IMR-90 (cell line): Measurements from ENCODE around the gene PRIMA1. TPM values are rescaled to one million over a fixed set of nuclear protein-coding genes. Genes with fewer than 3 reads are reported as not detected.

Experiments
- ATAC-seq: fragments of 200-7000 bp; cut with Tn5 transposase; 2 replicates; pipeline ENCODE4 v1.9.1; 2020; ENCODE audit warnings: low read depth, mild to moderate bottlenecking, moderate library complexity
- BruUV-seq: library from RNA; stranded (reverse); fragments of 400-500 nt; replicated peaks from 2 replicates; lab custom pipeline; 2021; lab: Mats Ljungman, UMichigan
- CTCF ChIA-PET: fragments of 300-600 bp; formaldehyde crosslinking; extraction: SDS; loops from one replicate; lab custom pipeline; 2021; ENCODE audit warnings: antibody characterized with exemption; lab: Yijun Ruan, JAX
- POLR2A ChIA-PET: fragments of 300-600 bp; sonication (Branson Sonifier 250); formaldehyde crosslinking; loops from one replicate; lab custom pipeline; 2022; ENCODE audit warnings: antibody characterized with exemption; ENCODE audit not compliant: unreplicated experiment; lab: Charles Lee
- DNase-seq: peaks from one replicate; pipeline ENCODE4 v3.0.0; 2013
- H2AFZ ChIP-seq: replicated peaks from 2 replicates; pipeline ENCODE3; 2013; ENCODE audit warnings: low read length, mild to moderate bottlenecking; ENCODE audit not compliant: poor library complexity
- H2AK5ac ChIP-seq: 2 replicates; pipeline ENCODE4 v1.6.1; 2013; ENCODE audit warnings: low read depth, low read length, inconsistent platforms
- H2AK9ac ChIP-seq: replicated peaks from 2 replicates; pipeline ENCODE3; 2013; ENCODE audit warnings: mild to moderate bottlenecking, low read depth, low read length, moderate library complexity; ENCODE audit not compliant: poor library complexity
- H2BK120ac ChIP-seq: 2 replicates; pipeline ENCODE4 v1.6.1; 2013; ENCODE audit warnings: low read depth, low read length, inconsistent platforms
- H2BK15ac ChIP-seq: 3 replicates; pipeline ENCODE4 v1.6.1; 2013; ENCODE audit warnings: low read depth, low read length, inconsistent platforms
- H2BK20ac ChIP-seq: 2 replicates; pipeline ENCODE4 v1.6.1; 2013; ENCODE audit warnings: low read depth, mild to moderate bottlenecking, inconsistent platforms, low read length, moderate library complexity
- H2BK5ac ChIP-seq: 2 replicates; pipeline ENCODE4 v1.6.1; 2013; ENCODE audit warnings: mild to moderate bottlenecking, low read depth, low read length, inconsistent platforms; ENCODE audit not compliant: poor library complexity, severe bottlenecking
- H3K14ac ChIP-seq: replicated peaks from 2 replicates; pipeline ENCODE4 v1.6.1; 2013; ENCODE audit warnings: low read depth, low read length, inconsistent platforms
- H3K18ac ChIP-seq: 2 replicates; pipeline ENCODE4 v1.6.1; 2013; ENCODE audit warnings: low read depth, low read length, control low read depth
- H3K23ac ChIP-seq: 2 replicates; pipeline ENCODE4 v1.6.1; 2013; ENCODE audit warnings: low read depth, low read length, inconsistent platforms
- H3K27ac ChIP-seq: 2 replicates; pipeline ENCODE4 v1.5.1; 2013; ENCODE audit warnings: mild to moderate bottlenecking, control low read depth, low read length; ENCODE audit not compliant: insufficient read depth
- H3K27me3 ChIP-seq: 2 replicates; pipeline ENCODE4 v1.6.1; 2013; ENCODE audit warnings: low read length; ENCODE audit not compliant: control insufficient read depth, insufficient read depth
- H3K36me3 ChIP-seq: 2 replicates; pipeline ENCODE4 v1.6.1; 2013; ENCODE audit warnings: low read length, mixed read lengths; ENCODE audit not compliant: control insufficient read depth, insufficient read depth
- H3K4ac ChIP-seq: 2 replicates; pipeline ENCODE4 v1.6.1; 2013; ENCODE audit warnings: low read depth, low read length, inconsistent platforms
- H3K4me1 ChIP-seq: 2 replicates; pipeline ENCODE4 v1.6.1; 2013; ENCODE audit warnings: low read length, mixed read lengths; ENCODE audit not compliant: control insufficient read depth, insufficient read depth
- H3K4me2 ChIP-seq: 2 replicates; pipeline ENCODE4 v1.6.1; 2013; ENCODE audit warnings: low read depth, mild to moderate bottlenecking, control low read depth, low read length, moderate library complexity
- H3K4me3 ChIP-seq: 2 replicates; pipeline ENCODE4 v1.5.1; 2013; ENCODE audit warnings: low read depth, mild to moderate bottlenecking, control low read depth, low read length, moderate library complexity; ENCODE audit not compliant: insufficient read depth
- H3K56ac ChIP-seq: 2 replicates; pipeline ENCODE4 v1.6.1; 2013; ENCODE audit warnings: low read length, inconsistent platforms; ENCODE audit not compliant: insufficient read depth; ENCODE audit errors: extremely low read depth
- H3K79me1 ChIP-seq, 2 experiments: 2 replicates each; pipeline ENCODE4 v1.6.1; 2013; ENCODE audit warnings: low read length in 2 of 2, inconsistent platforms in 1 of 2, low read depth in 1 of 2
- H3K9ac ChIP-seq: 2 replicates; pipeline ENCODE4 v1.6.1; 2013; ENCODE audit warnings: low read depth, low read length, control low read depth
- H3K9me1 ChIP-seq: 2 replicates; pipeline ENCODE4 v1.6.1; 2013; ENCODE audit warnings: low read length, inconsistent platforms; ENCODE audit not compliant: insufficient read depth
- H3K9me3 ChIP-seq: 2 replicates; pipeline ENCODE4 v1.6.1; 2013; ENCODE audit warnings: low read length; ENCODE audit not compliant: control insufficient read depth, insufficient read depth
- H4K20me1 ChIP-seq: 2 replicates; pipeline ENCODE4 v1.6.1; 2013; ENCODE audit warnings: low read length, inconsistent platforms; ENCODE audit not compliant: insufficient read depth
- H4K5ac ChIP-seq: 2 replicates; pipeline ENCODE4 v1.6.1; 2013; ENCODE audit warnings: mild to moderate bottlenecking, low read depth, low read length, control low read depth
- H4K8ac ChIP-seq, 2 experiments: 2 replicates each; pipeline ENCODE4 v1.6.1; 2013; ENCODE audit warnings: low read depth in 2 of 2, low read length in 2 of 2, control low read depth in 1 of 2, inconsistent platforms in 1 of 2
- H4K91ac ChIP-seq: 2 replicates; pipeline ENCODE4 v1.6.1; 2013; ENCODE audit warnings: low read depth, low read length, inconsistent platforms; ENCODE audit not compliant: insufficient read depth
- CHD1 ChIP-seq: IDR thresholded peaks from 2 replicates; pipeline ENCODE4 v1.6.1; 2012; ENCODE audit warnings: low read depth, low read length, improper control_type of control experiment
- ELK1 ChIP-seq: fragments of 150-350 bp; IDR thresholded peaks from 2 replicates; pipeline ENCODE4 v1.6.1; 2016; ENCODE audit warnings: low read depth, mild to moderate bottlenecking, low read length, moderate library complexity, borderline replicate concordance
- MAFK ChIP-seq: IDR thresholded peaks from 2 replicates; pipeline ENCODE4 v1.6.1; 2012; ENCODE audit warnings: low read depth, low read length, improper control_type of control experiment
- MXI1 ChIP-seq: IDR thresholded peaks from 2 replicates; pipeline ENCODE4 v1.6.1; 2012; ENCODE audit warnings: low read depth, mild to moderate bottlenecking, low read length, moderate library complexity, borderline replicate concordance
- RCOR1 ChIP-seq: IDR thresholded peaks from 2 replicates; pipeline ENCODE4 v1.6.1; 2012; ENCODE audit warnings: mild to moderate bottlenecking, low read length, improper control_type of control experiment; ENCODE audit not compliant: insufficient replicate concordance
- WGBS, 2 experiments: methylation state at CpG; one replicate each; pipeline versions ENCODE4 v1.1.5 to v1.1.7; 2013; ENCODE audit warnings: missing lambda C conversion rate in 2 of 2; ENCODE audit not compliant: insufficient read length in 1 of 2; ENCODE audit errors: extremely low coverage in 2 of 2; 5-methylcytosine and 5-hydroxymethylcytosine counted together
- dilution Hi-C: fragments of 300-500 bp; cut with HindIII; formaldehyde crosslinking; loops from one replicate; pipeline ENCODE4 v1.14.3; 2018; ENCODE audit warnings: low sequenced_read_pairs; ENCODE audit not compliant: unreplicated experiment
- in situ Hi-C: fragments of 300-500 bp; cut with MboI; formaldehyde crosslinking; loops from 3 replicates; pipeline ENCODE4 v1.14.3; 2019; ENCODE audit warnings: low sequenced_read_pairs, inconsistent platforms, mixed read lengths
- intact Hi-C: fragments of 100-400 bp; cut with micrococcal nuclease; formaldehyde crosslinking; loops from 2 replicates; pipeline ENCODE4 v1.10.0; 2022
- polyA plus RNA-seq, 3 experiments: library from polyadenylated mRNA; depleted of rRNA; stranded (reverse); fragments of >200 nt; gene quantifications; 2 replicates each; pipeline ENCODE4 v1.2.3, GENCODE V29; 2012; ENCODE audit warnings: low replicate concordance in 1 of 3
- total RNA-seq: library from RNA; depleted of rRNA; stranded (reverse); fragments of >200 nt; gene quantifications from 2 replicates; pipeline ENCODE4 v1.2.3, GENCODE V29; 2012

Gene PRIMA1
- total and polyA plus RNA-seq, 2 of the 4 experiments (the other 2 are of a cell fraction) = not detected

DNA sequence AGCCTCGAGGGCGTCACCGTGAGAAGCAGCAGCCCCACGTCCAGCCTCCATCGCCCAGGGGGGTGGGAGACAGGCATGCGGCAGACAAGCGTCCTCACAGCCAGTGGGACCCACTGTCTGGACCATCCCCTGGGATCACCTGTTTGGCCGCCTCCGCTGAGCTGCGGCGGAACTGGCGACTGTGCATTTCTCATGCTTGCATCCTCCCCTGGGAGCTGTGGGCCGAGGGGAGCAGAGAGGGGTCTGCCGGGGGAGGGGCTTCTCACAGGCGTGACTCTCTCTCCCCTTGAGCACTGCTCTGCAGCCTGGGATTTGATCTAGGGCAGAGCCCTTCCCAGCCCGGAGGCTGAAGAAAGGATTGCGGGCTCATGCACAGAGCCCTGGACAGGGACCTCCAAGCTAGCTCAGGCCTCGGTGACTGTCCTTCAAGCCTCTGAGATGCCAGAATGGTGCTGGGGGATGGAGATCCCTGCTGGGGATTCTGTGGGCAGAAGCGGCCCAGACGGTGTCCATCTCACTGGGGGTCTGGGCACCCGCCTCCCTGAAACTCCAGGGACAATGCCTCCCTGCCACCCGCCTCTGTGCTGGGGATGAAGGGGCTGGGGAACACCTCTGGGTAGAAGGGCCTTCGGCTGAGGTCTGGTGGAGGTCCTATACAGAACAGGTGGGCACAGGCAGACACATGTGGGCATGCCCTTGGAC is 61.1 kb downstream of the PRIMA1 start:
- Histone ChIP-seq H2AK5ac (no peak overlapping the region), H2AK9ac (no peak overlapping the region), H3K14ac (no peak overlapping the region), H3K27ac (no peak overlapping the region), H2BK5ac (no peak overlapping the region), H4K20me1 (no peaks in the 10 kb centered on the region), H3K56ac (no peak overlapping the region), H4K5ac (no peak overlapping the region), H3K9ac (no peak overlapping the region), H3K9me3 (peaks cover 41% of the 10 kb centered on the region), H3K4me2 (no peak overlapping the region), H3K9me1 (no peaks in the 10 kb centered on the region), H3K4me3 (no peak overlapping the region), H3K4ac (no peak overlapping the region), H2AFZ (no peak overlapping the region), H2BK15ac (no peak overlapping the region), H3K36me3 (no peaks in the 10 kb centered on the region), H2BK120ac (no peak overlapping the region), H3K18ac (no peak overlapping the region), H4K91ac (no peak overlapping the region), H3K4me1 (no peaks in the 10 kb centered on the region), H3K27me3 (no peaks in the 10 kb centered on the region), H3K79me1 (no peaks in the 10 kb centered on the region), H3K23ac (no peak overlapping the region), H4K8ac (no peak overlapping the region), H2BK20ac (no peak overlapping the region)
- DNase-seq (no peak), ATAC-seq (no peak)
- dilution Hi-C loops = no loop called here
- ChIA-PET POLR2A (no interaction called here), CTCF (interaction anchor here (0.6 kb wide), 1 partner anchor 406 kb away, joined by 3 read pairs; no protein-coding TSS in a partner anchor)
- no peak for TF ChIP-seq CHD1
- TF ChIP-seq MXI1 = no peak
- no peak for TF ChIP-seq ELK1
- TF ChIP-seq RCOR1 = no peak
- no peak for TF ChIP-seq MAFK
- WGBS, 2 experiments = 55% methylated on average over 13 of the region's 23 CpGs; no CpG with 5 or more reads in 1 of the 2 experiments
- BruUV-seq = no TSS peak
- in situ Hi-C loops = no loop called here
- intact Hi-C loops = no loop called here
